GM21367 (cell line): ENCODE results near the gene STK16.
"Not testable (repeated sequence)": the region's sequence is repeated elsewhere in the genome, so short reads cannot be mapped to it uniquely, and the experiment has no call there.

ENCODE experiments used
- ATAC-seq: cut with Tn5 transposase; IDR thresholded peaks from one replicate; pipeline ENCODE4 v1.9.1; 2021; ENCODE audit not compliant: unreplicated experiment

STK16 gene

GRCh38 chr2:219243291-219243761 is 2.0 kb upstream of the STK16 start:
- ATAC-seq = no peak

DNA sequence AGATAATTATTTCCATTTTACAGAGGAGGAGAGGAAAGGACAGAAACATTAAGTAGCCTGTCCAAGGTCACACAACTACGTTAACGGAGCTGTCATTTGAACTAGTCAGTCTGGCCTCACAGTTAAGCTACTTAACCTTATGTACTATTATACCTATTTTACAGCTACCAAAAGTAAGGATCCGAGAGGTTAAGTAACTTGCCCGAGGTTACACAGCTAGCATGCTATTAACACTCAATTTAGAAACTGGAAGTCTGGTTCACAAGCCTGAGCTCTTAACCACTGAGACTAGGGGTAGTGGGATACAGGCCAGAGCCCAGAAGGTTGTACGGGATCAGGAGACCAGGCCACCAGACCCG is 511 bp upstream of the STK16 start:
- no peak for ATAC-seq

GRCh38 chr2:219245899-219246230 is 586 bp downstream of the STK16 start:
- ATAC-seq = no peak

DNA sequence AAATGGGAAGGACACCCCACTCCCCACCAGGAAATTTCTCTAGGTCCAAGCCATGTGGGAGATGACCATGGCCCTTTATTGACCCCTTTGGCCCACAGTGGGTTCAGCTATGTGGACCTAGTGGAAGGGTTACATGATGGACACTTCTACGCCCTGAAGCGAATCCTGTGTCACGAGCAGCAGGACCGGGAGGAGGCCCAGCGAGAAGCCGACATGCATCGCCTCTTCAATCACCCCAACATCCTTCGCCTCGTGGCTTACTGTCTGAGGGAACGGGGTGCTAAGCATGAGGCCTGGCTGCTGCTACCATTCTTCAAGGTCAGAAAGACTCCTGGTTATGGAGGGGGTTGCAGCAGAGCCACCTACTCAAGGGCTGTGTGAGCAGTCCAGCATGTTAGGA is 1.3 kb downstream of the STK16 start:
- ATAC-seq = no peak

GRCh38 chr2:219247678-219248642 is 2.7 kb downstream of the STK16 start:
- ATAC-seq = no peak

GRCh38 chr2:219248845-219249202 is 3.5 kb downstream of the STK16 start:
- no peak for ATAC-seq

DNA sequence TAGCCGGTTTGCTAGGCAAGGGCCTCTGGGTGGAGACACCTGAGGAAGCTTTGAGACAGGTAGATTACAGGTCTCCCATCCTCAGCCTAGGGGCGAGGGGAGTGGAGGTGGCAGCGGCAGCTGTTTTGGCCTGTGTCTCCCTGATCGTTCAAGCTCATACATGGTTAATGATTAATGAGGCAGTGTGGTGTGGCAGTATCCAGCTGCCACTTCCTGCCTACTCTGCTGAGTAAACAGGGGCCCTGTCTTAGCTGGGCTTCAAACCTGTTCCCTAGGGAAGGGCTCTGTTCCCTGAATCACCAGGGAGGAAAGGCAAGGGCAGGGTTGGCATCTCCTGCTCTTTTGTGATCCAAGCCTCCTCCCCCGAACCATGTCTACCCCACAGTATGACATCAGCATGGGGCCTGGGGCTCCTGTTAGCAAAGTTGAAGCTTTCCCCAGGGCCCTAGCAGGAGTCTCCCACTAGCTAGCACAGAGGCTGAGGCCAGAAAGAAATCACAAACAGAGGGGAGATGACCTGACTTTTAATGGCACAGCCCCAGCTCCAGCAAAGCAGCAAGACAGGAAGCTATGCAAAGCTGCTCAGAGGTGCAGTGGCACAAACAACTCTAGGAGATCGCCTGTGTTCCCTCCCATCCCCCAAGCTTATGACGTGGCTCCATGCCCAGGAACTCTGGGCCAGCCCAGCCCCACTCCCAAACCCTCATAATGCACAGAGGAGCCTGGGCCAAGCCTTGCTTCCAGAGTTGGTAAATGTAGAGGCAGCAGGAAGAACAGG is 4.1 kb downstream of the STK16 start:
- no peak for ATAC-seq

DNA sequence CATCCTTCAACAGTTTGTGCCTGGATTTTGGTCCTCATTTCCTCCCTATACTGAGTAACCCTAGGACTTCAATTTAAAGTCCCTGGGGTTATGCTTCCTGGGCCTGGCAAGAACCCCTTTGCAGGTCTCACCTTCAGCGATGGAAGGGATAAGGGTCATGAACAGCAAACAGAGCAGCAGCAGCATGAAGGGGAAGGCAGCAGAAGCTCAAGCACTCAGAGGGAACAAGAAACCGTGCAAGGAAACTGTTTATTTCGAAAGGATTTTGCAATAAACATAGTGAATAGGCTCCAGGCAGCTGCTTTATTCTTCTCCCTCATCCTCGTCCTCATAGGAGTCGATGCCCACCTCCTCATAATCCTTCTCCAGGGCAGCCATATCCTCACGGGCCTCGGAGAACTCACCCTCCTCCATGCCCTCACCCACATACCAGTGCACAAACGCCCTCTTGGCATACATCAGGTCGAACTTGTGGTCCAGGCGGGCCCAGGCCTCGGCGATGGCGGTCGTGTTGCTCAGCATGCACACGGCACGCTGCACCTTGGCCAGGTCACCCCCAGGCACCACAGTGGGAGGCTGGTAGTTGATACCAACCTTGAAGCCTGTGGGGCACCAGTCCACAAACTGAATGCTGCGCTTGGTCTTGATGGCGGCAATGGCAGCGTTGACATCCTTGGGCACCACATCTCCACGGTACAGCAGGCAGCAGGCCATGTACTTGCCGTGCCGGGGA is 4.9 kb downstream of the STK16 start:
- ATAC-seq = no peak

DNA sequence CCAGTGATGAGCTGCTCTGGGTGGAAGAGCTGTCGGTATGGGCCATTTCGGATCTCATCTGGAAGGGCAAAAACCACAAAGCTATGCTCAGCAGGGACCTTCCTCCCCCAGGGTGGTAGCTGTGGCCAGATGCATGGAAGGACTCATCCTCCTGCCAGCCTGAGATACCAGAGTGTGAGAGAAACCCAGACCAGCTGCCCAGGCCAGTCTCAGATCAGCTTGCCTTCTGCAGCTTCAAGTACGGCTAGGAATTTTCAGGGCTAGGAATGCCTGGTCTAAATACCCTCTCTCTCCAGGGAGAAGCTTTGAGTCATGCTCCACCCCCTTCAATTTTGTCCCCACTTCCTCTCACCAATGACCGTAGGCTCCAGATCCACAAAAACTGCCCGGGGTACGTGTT is 6.4 kb downstream of the STK16 start:
- ATAC-seq = no peak

- no peak for ATAC-seq
Observed at GRCh38 chr2:219252084-219252483, 6.8 kb downstream of the STK16 start.

GRCh38 chr2:219252570-219252899 is 7.3 kb downstream of the STK16 start:
- ATAC-seq = no peak

GRCh38 chr2:219252900-219253752 is 7.8 kb downstream of the STK16 start, which contains the start of gene TUBA4B:
TSS of gene TUBA4B (plus strand) at chr2:219253243. CDS start at chr2:219253408, 165 bp downstream.
- peak; percentile 12 for ATAC-seq

DNA sequence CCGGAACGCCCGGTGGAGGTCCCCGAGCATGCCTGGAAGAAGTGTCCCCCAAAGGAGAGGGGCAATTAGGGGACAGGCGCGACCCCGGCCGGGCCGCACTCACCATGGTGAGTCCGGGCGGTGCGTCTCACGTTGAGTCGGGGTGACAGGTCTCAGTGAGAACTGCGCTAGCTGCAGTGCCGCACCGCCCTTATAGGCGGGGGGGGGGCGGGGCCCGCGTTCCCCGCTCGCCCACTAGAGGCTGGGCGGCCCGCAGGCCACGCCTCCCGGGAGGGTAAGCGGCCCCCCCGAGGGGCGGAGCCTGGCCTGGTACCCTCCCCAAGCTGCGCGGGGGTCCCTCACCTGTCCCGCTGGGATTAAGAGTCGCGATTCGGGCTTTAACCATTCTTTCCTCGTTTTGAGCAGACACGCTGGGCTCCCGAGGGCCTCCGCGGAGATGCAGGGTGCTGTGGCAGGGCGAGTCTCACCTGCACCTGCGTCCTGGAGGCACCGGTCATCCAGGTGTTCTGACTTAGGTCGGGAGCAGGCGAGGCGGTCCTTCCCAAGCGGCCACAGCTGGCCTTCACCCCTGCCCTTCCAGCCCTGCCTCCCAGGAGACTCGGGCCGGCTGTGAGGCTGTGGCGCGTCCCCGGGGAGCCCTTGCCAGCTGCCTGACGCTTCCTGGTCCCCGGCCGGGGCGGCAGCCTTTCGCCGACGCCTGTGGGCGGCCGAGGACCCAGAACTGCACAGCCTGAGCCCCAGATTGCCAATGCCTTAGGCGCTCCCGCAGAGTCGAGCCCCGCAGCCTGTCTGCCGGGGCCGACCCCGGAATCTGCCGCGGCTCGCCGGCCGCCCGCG is 8.7 kb downstream of the STK16 start, which contains the start of gene TUBA4A:
Gene TUBA4A (minus strand): TSS at position 166 of the 837 bp plus-strand sequence. CDS start 60 bp downstream, at position 106.
- ATAC-seq = peak; percentile 32

- peak; percentile 16 for ATAC-seq
Observed at GRCh38 chr2:219254590-219255201, 9.4 kb downstream of the STK16 start.

DNA sequence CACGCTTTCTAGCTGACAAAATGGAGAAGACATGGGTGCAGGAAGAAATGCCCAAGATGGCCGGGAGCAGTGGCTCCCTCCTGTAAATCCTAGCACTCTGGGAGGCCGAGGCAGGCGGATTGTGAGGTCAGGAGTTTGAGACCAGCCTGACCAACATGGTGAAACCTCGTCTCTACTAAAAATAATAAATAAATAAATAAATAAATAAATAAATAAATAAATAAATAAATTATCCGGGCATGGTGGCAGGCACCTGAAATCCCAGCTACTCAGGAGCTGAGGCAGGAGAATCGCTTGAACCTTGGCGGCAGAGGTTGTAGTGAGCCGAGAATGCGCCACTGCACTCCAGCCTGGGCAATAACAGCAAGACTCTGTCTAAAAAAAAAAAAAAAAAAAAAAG is 13.7 kb downstream of the STK16 start:
- ATAC-seq = not testable (repeated sequence)

- no peak for ATAC-seq
Observed at GRCh38 chr2:219261024-219261855, 16.0 kb downstream of the STK16 start.

- ATAC-seq = no peak
Observed at GRCh38 chr2:219266232-219266631, 21.0 kb downstream of the STK16 start.

DNA sequence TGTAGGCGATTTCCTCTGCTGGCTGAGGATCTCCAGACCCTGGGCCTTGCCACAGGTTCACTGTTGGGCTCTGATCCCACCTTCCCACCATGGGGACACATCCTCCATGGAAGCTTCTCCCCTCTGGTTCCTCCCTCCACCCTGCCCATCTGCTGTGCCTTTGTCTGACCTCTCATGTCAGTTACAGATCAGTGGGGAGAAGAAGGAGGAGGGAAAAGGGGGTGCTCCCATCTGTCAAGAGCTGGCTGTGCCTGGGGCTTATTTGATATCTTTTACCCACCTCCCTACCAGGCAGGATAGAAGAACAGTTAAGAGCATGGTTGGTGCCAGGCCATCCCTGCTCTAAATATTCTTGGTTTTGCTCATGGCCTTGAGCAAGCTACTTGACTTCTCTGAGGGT is 21.6 kb downstream of the STK16 start:
- ATAC-seq = no peak
